ENCODE data around the gene OR4C12.
"Not testable (repeated sequence)": the region's sequence is repeated elsewhere in the genome, so short reads cannot be mapped to it uniquely, and the experiment has no call there.

OR4C12 gene

DNA sequence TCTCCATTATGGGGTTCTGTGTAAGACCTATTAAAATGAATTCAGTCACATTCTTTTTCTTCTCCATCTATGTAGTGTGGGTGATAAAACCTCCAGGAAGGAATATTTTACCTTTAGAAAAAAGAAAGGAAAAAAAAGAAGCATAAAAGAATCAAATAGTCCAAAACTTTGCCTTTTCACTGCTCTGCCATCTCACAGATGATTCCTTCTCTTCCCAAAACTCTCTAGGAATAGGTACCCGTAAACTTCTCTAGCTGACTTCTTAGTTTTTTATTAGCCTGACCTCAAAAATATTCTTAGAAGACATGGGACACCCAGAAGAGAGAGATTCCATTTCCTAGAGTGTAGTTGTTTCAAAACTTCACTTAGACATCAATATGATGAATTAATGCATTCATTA lies at the start of gene OR4C12:
Gene OR4C12, minus strand, starts transcription at position 101 of the 400 bp plus-strand sequence. Its CDS starts 34 bp downstream, at position 67.
- not testable (repeated sequence) for H3K9me3 ChIP-seq (ENCODE audit: severe bottlenecking); ATAC-seq (ENCODE audit: low read depth)

GRCh38 chr11:50030193-50030592 lies 47.9 kb upstream of the OR4C12 start:
- H3K4me3 ChIP-seq (ENCODE audit: severe bottlenecking), result no peak overlapping the region
- no peaks in the 10 kb centered on the region for H3K27me3 ChIP-seq (ENCODE audit: insufficient read depth, poor library complexity, severe bottlenecking)
- no peaks in the 10 kb centered on the region for H3K9me3 ChIP-seq (ENCODE audit: severe bottlenecking)
- TF ChIP-seq, protein P1, sequence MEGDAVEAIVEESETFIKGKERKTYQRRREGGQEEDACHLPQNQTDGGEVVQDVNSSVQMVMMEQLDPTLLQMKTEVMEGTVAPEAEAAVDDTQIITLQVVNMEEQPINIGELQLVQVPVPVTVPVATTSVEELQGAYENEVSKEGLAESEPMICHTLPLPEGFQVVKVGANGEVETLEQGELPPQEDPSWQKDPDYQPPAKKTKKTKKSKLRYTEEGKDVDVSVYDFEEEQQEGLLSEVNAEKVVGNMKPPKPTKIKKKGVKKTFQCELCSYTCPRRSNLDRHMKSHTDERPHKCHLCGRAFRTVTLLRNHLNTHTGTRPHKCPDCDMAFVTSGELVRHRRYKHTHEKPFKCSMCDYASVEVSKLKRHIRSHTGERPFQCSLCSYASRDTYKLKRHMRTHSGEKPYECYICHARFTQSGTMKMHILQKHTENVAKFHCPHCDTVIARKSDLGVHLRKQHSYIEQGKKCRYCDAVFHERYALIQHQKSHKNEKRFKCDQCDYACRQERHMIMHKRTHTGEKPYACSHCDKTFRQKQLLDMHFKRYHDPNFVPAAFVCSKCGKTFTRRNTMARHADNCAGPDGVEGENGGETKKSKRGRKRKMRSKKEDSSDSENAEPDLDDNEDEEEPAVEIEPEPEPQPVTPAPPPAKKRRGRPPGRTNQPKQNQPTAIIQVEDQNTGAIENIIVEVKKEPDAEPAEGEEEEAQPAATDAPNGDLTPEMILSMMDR (IDR thresholded peaks at IDR 0.05; ENCODE audit: poor library complexity, severe bottlenecking), result no peak
- DNase-seq (ENCODE audit: low spot score) (no peak), ATAC-seq (ENCODE audit: low read depth) (no peak)
- no peak overlapping the region for H3K27ac ChIP-seq (ENCODE audit: poor library complexity, severe bottlenecking)
- no peaks in the 10 kb centered on the region for H3K36me3 ChIP-seq (ENCODE audit: low read depth)
- H3K4me1 ChIP-seq (ENCODE audit: insufficient read depth, poor library complexity, severe bottlenecking), result no peaks in the 10 kb centered on the region

More for the DNA sequence above, at the start of gene OR4C12:
- not testable (repeated sequence) for H3K4me1 ChIP-seq (ENCODE audit: insufficient read depth, poor library complexity, severe bottlenecking); H3K4me3 ChIP-seq (ENCODE audit: severe bottlenecking); H3K27ac ChIP-seq (ENCODE audit: poor library complexity, severe bottlenecking); DNase-seq (ENCODE audit: low spot score); H3K27me3 ChIP-seq (ENCODE audit: insufficient read depth, poor library complexity, severe bottlenecking); H3K36me3 ChIP-seq (ENCODE audit: low read depth)

DNA sequence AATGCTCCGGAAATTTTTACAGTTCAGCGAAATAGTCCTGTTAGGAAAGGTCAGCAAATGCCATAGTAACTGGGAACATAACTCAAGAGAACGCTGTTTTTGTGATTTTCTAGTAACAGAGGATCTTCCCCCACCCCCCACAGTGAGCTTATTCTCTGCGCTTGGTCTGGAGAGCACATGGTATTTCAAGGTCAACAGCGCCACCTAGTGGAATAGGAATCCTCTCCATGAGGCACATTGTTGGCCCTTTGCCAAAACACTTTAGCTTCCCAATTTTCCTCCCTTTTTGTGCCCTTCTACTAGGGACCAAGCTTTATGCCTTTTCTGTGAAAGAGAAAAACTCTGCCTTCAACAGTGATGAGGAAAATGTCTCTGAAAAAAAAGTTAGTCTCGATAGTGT lies 13.2 kb upstream of the OR4C12 start:
- Histone ChIP-seq H3K4me3 (ENCODE audit: severe bottlenecking) (no peak overlapping the region), H3K9me3 (ENCODE audit: severe bottlenecking) (no peaks in the 10 kb centered on the region), H3K27ac (ENCODE audit: poor library complexity, severe bottlenecking) (no peak overlapping the region), H3K36me3 (ENCODE audit: low read depth) (no peaks in the 10 kb centered on the region), H3K4me1 (ENCODE audit: insufficient read depth, poor library complexity, severe bottlenecking) (no peaks in the 10 kb centered on the region), H3K27me3 (ENCODE audit: insufficient read depth, poor library complexity, severe bottlenecking) (no peaks in the 10 kb centered on the region)
- DNase-seq (ENCODE audit: low spot score) (no peak), ATAC-seq (ENCODE audit: low read depth) (no peak)
- TF ChIP-seq, protein P1 (IDR thresholded peaks at IDR 0.05; ENCODE audit: poor library complexity, severe bottlenecking), result peak; percentile 52

DNA sequence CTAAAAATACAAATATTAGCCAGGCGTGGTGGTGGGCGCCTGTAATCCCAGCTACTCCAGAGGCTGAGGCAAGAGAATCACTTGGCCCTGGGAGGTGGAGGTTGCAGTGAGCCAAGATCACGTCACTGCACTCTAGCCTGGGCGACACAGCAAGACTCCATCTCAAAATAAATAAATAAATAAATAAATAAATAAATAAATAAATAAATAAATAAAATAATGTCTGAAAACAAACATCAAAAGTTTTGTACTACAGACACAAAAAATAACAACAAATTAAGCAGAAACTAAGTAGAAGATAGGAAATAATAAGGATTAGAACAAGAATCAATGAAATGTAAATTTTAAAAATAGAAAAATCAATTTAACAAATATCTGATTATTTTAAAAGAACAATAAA lies 8.9 kb downstream of the OR4C12 start:
- H3K9me3 ChIP-seq (ENCODE audit: severe bottlenecking); H3K4me1 ChIP-seq (ENCODE audit: insufficient read depth, poor library complexity, severe bottlenecking); H3K27me3 ChIP-seq (ENCODE audit: insufficient read depth, poor library complexity, severe bottlenecking); H3K27ac ChIP-seq (ENCODE audit: poor library complexity, severe bottlenecking); DNase-seq (ENCODE audit: low spot score); ATAC-seq (ENCODE audit: low read depth); H3K4me3 ChIP-seq (ENCODE audit: severe bottlenecking); H3K36me3 ChIP-seq (ENCODE audit: low read depth): not testable (repeated sequence)

GRCh38 chr11:49952091-49952490 lies 30.2 kb downstream of the OR4C12 start, which contains the start of gene OR4C13:
Gene OR4C13, plus strand, starts transcription at chr11:49952391. Its CDS starts 32 bp downstream, at chr11:49952423.
- Histone ChIP-seq H3K9me3 (ENCODE audit: severe bottlenecking) (no peaks in the 10 kb centered on the region), H3K4me1 (ENCODE audit: insufficient read depth, poor library complexity, severe bottlenecking) (no peaks in the 10 kb centered on the region), H3K36me3 (ENCODE audit: low read depth) (no peaks in the 10 kb centered on the region), H3K4me3 (ENCODE audit: severe bottlenecking) (no peak within 1 kb of the TSS), H3K27me3 (ENCODE audit: insufficient read depth, poor library complexity, severe bottlenecking) (no peaks in the 10 kb centered on the region), H3K27ac (ENCODE audit: poor library complexity, severe bottlenecking) (no peak within 1 kb of the TSS)
- ATAC-seq (ENCODE audit: low read depth), result no peak
- DNase-seq (ENCODE audit: low spot score), result no peak
- TF ChIP-seq, protein P1 (IDR thresholded peaks at IDR 0.05; ENCODE audit: poor library complexity, severe bottlenecking), result no peak

DNA sequence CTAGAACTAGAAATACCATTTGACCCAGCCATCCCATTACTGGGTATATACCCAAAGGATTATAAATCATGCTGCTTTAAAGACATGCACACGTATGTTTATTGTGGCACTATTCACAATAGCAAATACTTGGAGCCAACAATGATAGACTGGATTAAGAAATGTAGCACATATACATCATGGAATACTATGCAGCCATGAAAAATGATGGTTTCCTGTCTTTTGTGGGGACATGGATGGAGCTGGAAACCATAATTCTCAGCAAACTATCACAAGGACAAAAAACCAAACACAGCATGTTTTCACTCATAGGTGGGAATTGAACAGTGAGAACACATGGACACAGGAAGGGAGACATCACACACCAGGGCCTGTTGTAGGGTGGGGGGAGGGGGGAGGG lies 33.6 kb downstream of the OR4C12 start:
- DNase-seq (ENCODE audit: low spot score); H3K27ac ChIP-seq (ENCODE audit: poor library complexity, severe bottlenecking); H3K4me3 ChIP-seq (ENCODE audit: severe bottlenecking); H3K4me1 ChIP-seq (ENCODE audit: insufficient read depth, poor library complexity, severe bottlenecking); H3K36me3 ChIP-seq (ENCODE audit: low read depth); H3K9me3 ChIP-seq (ENCODE audit: severe bottlenecking); H3K27me3 ChIP-seq (ENCODE audit: insufficient read depth, poor library complexity, severe bottlenecking); ATAC-seq (ENCODE audit: low read depth): not testable (repeated sequence)

Measured in RWPE2 (cell line).